WTC11 (cell line): ENCODE data around the gene SPP1.

ENCODE experiments used
- CREM ChIP-seq: sonication (generic); formaldehyde crosslinking; IDR thresholded peaks from 2 replicates; pipeline ENCODE4 v1.8.1; 2022; ENCODE audit warnings: mild to moderate bottlenecking, missing genetic modification reagents, moderate library complexity
- GRHL2 ChIP-seq: fragments of 250-450 bp; sonication (Bioruptor Pico); IDR thresholded peaks from 2 replicates; pipeline ENCODE4 v1.8.0; 2022; ENCODE audit warnings: mild to moderate bottlenecking, moderate library complexity; ENCODE audit not compliant: insufficient replicate concordance, severe bottlenecking
- MXD4 ChIP-seq: fragments of 250-450 bp; sonication (Bioruptor Pico); IDR thresholded peaks from 2 replicates; pipeline ENCODE4 v1.8.0; 2021; ENCODE audit warnings: mild to moderate bottlenecking, moderate library complexity, borderline replicate concordance
- NFYB ChIP-seq: sonication (generic); formaldehyde crosslinking; conservative IDR thresholded peaks from 2 replicates; pipeline ENCODE4 v1.8.0; 2022; ENCODE audit warnings: low read depth, missing genetic modification reagents
- SMAD3 ChIP-seq: sonication (generic); formaldehyde crosslinking; IDR thresholded peaks from 2 replicates; pipeline ENCODE4 v1.8.0; 2022; ENCODE audit warnings: missing genetic modification reagents, mild to moderate bottlenecking, borderline replicate concordance
- SP1 ChIP-seq: sonication (generic); formaldehyde crosslinking; conservative IDR thresholded peaks from 2 replicates; pipeline ENCODE4 v1.8.1; 2022; ENCODE audit warnings: missing genetic modification reagents
- TF ChIP-seq, protein P1 (sequence below): sonication (generic); formaldehyde crosslinking; IDR thresholded peaks from 2 replicates; pipeline ENCODE4 v1.8.0; 2023; ENCODE audit warnings: missing genetic modification reagents, mild to moderate bottlenecking, borderline replicate concordance
- TF ChIP-seq, protein P2 (sequence below): fragments of 200-600 bp; IDR thresholded peaks from 2 replicates; pipeline ENCODE4 v1.8.0; 2022; ENCODE audit warnings: antibody characterized with exemption
- TF ChIP-seq, protein P3 (sequence below): sonication (generic); formaldehyde crosslinking; IDR thresholded peaks from 2 replicates; pipeline ENCODE4 v1.8.1; 2022; ENCODE audit warnings: mild to moderate bottlenecking, missing genetic modification reagents, moderate library complexity, borderline replicate concordance
- TF ChIP-seq, protein P4 (sequence below): sonication (generic); formaldehyde crosslinking; IDR thresholded peaks from 2 replicates; pipeline ENCODE4 v1.8.1; 2023; ENCODE audit warnings: mild to moderate bottlenecking, missing genetic modification reagents, moderate library complexity
- TF ChIP-seq, protein P5 (sequence below): sonication (generic); formaldehyde crosslinking; IDR thresholded peaks from 2 replicates; pipeline ENCODE4 v1.8.1; 2023; ENCODE audit warnings: mild to moderate bottlenecking, missing genetic modification reagents, borderline replicate concordance

DNA sequence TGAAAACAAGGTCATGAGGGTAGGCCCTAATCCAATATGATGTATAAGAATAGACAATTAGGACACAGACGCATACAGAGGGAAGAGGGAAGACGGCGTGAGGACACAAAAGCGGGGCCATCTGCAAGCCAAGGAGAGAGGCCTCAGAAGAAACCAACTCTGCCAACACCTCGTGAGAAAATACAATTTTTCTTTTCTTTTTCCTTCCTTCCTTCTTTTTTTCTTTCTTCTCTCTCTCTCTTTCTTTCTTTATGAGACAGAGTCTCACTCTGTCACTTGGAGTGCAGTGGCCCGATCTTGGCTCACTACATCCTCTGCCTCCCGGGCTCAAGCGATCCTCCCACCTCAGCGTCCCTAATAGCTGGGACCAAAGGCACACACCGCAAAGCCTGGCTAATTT lies 30.4 kb downstream of the SPP1 start:
- TF ChIP-seq, protein P1, sequence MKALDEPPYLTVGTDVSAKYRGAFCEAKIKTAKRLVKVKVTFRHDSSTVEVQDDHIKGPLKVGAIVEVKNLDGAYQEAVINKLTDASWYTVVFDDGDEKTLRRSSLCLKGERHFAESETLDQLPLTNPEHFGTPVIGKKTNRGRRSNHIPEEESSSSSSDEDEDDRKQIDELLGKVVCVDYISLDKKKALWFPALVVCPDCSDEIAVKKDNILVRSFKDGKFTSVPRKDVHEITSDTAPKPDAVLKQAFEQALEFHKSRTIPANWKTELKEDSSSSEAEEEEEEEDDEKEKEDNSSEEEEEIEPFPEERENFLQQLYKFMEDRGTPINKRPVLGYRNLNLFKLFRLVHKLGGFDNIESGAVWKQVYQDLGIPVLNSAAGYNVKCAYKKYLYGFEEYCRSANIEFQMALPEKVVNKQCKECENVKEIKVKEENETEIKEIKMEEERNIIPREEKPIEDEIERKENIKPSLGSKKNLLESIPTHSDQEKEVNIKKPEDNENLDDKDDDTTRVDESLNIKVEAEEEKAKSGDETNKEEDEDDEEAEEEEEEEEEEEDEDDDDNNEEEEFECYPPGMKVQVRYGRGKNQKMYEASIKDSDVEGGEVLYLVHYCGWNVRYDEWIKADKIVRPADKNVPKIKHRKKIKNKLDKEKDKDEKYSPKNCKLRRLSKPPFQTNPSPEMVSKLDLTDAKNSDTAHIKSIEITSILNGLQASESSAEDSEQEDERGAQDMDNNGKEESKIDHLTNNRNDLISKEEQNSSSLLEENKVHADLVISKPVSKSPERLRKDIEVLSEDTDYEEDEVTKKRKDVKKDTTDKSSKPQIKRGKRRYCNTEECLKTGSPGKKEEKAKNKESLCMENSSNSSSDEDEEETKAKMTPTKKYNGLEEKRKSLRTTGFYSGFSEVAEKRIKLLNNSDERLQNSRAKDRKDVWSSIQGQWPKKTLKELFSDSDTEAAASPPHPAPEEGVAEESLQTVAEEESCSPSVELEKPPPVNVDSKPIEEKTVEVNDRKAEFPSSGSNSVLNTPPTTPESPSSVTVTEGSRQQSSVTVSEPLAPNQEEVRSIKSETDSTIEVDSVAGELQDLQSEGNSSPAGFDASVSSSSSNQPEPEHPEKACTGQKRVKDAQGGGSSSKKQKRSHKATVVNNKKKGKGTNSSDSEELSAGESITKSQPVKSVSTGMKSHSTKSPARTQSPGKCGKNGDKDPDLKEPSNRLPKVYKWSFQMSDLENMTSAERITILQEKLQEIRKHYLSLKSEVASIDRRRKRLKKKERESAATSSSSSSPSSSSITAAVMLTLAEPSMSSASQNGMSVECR (CRISPR knock-in tag): no peak
- TF ChIP-seq, protein P2, sequence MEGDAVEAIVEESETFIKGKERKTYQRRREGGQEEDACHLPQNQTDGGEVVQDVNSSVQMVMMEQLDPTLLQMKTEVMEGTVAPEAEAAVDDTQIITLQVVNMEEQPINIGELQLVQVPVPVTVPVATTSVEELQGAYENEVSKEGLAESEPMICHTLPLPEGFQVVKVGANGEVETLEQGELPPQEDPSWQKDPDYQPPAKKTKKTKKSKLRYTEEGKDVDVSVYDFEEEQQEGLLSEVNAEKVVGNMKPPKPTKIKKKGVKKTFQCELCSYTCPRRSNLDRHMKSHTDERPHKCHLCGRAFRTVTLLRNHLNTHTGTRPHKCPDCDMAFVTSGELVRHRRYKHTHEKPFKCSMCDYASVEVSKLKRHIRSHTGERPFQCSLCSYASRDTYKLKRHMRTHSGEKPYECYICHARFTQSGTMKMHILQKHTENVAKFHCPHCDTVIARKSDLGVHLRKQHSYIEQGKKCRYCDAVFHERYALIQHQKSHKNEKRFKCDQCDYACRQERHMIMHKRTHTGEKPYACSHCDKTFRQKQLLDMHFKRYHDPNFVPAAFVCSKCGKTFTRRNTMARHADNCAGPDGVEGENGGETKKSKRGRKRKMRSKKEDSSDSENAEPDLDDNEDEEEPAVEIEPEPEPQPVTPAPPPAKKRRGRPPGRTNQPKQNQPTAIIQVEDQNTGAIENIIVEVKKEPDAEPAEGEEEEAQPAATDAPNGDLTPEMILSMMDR: no peak
- TF ChIP-seq MXD4 (CRISPR knock-in tag): no peak
- TF ChIP-seq SP1 (CRISPR knock-in tag): no peak
- TF ChIP-seq, protein P3, sequence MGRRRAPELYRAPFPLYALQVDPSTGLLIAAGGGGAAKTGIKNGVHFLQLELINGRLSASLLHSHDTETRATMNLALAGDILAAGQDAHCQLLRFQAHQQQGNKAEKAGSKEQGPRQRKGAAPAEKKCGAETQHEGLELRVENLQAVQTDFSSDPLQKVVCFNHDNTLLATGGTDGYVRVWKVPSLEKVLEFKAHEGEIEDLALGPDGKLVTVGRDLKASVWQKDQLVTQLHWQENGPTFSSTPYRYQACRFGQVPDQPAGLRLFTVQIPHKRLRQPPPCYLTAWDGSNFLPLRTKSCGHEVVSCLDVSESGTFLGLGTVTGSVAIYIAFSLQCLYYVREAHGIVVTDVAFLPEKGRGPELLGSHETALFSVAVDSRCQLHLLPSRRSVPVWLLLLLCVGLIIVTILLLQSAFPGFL (CRISPR knock-in tag): no peak
- TF ChIP-seq, protein P4, sequence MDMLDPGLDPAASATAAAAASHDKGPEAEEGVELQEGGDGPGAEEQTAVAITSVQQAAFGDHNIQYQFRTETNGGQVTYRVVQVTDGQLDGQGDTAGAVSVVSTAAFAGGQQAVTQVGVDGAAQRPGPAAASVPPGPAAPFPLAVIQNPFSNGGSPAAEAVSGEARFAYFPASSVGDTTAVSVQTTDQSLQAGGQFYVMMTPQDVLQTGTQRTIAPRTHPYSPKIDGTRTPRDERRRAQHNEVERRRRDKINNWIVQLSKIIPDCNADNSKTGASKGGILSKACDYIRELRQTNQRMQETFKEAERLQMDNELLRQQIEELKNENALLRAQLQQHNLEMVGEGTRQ: no peak
- TF ChIP-seq CREM (CRISPR knock-in tag): no peak
- no peak for TF ChIP-seq SMAD3 (CRISPR knock-in tag)
- no peak for TF ChIP-seq NFYB (CRISPR knock-in tag)
- TF ChIP-seq GRHL2: no peak
- TF ChIP-seq, protein P5, sequence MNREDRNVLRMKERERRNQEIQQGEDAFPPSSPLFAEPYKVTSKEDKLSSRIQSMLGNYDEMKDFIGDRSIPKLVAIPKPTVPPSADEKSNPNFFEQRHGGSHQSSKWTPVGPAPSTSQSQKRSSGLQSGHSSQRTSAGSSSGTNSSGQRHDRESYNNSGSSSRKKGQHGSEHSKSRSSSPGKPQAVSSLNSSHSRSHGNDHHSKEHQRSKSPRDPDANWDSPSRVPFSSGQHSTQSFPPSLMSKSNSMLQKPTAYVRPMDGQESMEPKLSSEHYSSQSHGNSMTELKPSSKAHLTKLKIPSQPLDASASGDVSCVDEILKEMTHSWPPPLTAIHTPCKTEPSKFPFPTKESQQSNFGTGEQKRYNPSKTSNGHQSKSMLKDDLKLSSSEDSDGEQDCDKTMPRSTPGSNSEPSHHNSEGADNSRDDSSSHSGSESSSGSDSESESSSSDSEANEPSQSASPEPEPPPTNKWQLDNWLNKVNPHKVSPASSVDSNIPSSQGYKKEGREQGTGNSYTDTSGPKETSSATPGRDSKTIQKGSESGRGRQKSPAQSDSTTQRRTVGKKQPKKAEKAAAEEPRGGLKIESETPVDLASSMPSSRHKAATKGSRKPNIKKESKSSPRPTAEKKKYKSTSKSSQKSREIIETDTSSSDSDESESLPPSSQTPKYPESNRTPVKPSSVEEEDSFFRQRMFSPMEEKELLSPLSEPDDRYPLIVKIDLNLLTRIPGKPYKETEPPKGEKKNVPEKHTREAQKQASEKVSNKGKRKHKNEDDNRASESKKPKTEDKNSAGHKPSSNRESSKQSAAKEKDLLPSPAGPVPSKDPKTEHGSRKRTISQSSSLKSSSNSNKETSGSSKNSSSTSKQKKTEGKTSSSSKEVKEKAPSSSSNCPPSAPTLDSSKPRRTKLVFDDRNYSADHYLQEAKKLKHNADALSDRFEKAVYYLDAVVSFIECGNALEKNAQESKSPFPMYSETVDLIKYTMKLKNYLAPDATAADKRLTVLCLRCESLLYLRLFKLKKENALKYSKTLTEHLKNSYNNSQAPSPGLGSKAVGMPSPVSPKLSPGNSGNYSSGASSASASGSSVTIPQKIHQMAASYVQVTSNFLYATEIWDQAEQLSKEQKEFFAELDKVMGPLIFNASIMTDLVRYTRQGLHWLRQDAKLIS (CRISPR knock-in tag): no peak
